GM12878 (cell line): ENCODE data around the gene PRSS50. TPM values are rescaled to one million over a fixed set of nuclear protein-coding genes. Genes with fewer than 3 reads are reported as not detected.

Experiments used
- ATAC-seq: fragments of 200-7000 bp; cut with Tn5 transposase; 3 replicates; pipeline ENCODE4 v1.9.1; 2020; ENCODE audit warnings: mild to moderate bottlenecking, moderate library complexity
- BruUV-seq: library from RNA; stranded (reverse); fragments of 400-500 nt; replicated peaks from 2 replicates; lab custom pipeline; 2021; lab: Mats Ljungman, UMichigan
- CTCF ChIA-PET: fragments of 300-600 bp; sonication (Branson Sonifier 250); formaldehyde crosslinking; extraction: SDS; loops from one replicate; lab custom pipeline; 2021; ENCODE audit warnings: inconsistent platforms; lab: Yijun Ruan, JAX
- POLR2A ChIA-PET: fragments of 350-600 bp; formaldehyde crosslinking; extraction: SDS; loops from one replicate; lab custom pipeline; 2021; ENCODE audit warnings: inconsistent platforms; lab: Charles Lee
- RAD21 ChIA-PET: fragments of 300-600 bp; sonication (Branson Sonifier 250); formaldehyde crosslinking; loops from one replicate; lab custom pipeline; 2023; ENCODE audit warnings: antibody characterized with exemption; ENCODE audit not compliant: unreplicated experiment; lab: Charles Lee
- SMC1A ChIA-PET: fragments of 300-600 bp; sonication (Branson Sonifier 250); formaldehyde crosslinking; loops from one replicate; lab custom pipeline; 2023; ENCODE audit not compliant: unreplicated experiment, uncharacterized antibody; lab: Charles Lee
- DNase-seq: peaks from one replicate; pipeline ENCODE4 v3.0.0-alpha.2; 2011; ENCODE audit warnings: low read depth, low spot score
- FAIRE-seq: peaks from 3 replicates; lab custom pipeline; 2011; peaks lifted over from hg19 to GRCh38; lab: Jason Lieb, UNC
- H2AFZ ChIP-seq: 2 replicates; pipeline ENCODE4 v1.6.0; 2011; ENCODE audit warnings: low read depth, low read length, control low read depth; ENCODE audit not compliant: control insufficient read depth
- H3K27ac ChIP-seq: 2 replicates; pipeline ENCODE4 v1.5.1; 2011; ENCODE audit warnings: control low read depth; ENCODE audit not compliant: control insufficient read depth, insufficient read depth
- H3K27me3 ChIP-seq, 2 experiments: replicated peaks in 1 of 2; 2 replicates each; pipeline versions ENCODE4 v1.6.0 to v1.6.1; 2011; ENCODE audit warnings: low read length in 1 of 2; ENCODE audit not compliant: control insufficient read depth in 2 of 2, insufficient read depth in 2 of 2
- H3K36me3 ChIP-seq, 2 experiments: 2 replicates each; pipeline ENCODE4 v1.5.1; 2011; ENCODE audit warnings: low read length in 1 of 2; ENCODE audit not compliant: control insufficient read depth in 2 of 2, insufficient read depth in 2 of 2
- H3K4me1 ChIP-seq: 2 replicates; pipeline ENCODE4 v1.6.1; 2011; ENCODE audit warnings: mild to moderate bottlenecking, low read length, moderate library complexity, mixed read lengths; ENCODE audit not compliant: control insufficient read depth, insufficient read depth
- H3K4me2 ChIP-seq: 2 replicates; pipeline ENCODE4 v1.6.0; 2011; ENCODE audit warnings: control low read depth; ENCODE audit not compliant: control insufficient read depth, insufficient read depth
- H3K4me3 ChIP-seq: fragments of 200-600 bp; sonication (generic); 2 replicates; pipeline ENCODE4 v1.5.1; 2016
- H3K79me2 ChIP-seq: 2 replicates; pipeline ENCODE4 v1.6.0; 2011; ENCODE audit warnings: low read length; ENCODE audit not compliant: control insufficient read depth, insufficient read depth
- H3K9ac ChIP-seq: 2 replicates; pipeline ENCODE4 v1.8.0; 2011; ENCODE audit warnings: low read length, control low read depth, mixed read lengths; ENCODE audit not compliant: control insufficient read depth, insufficient read depth
- H3K9me3 ChIP-seq: replicated peaks from 3 replicates; pipeline ENCODE4 v1.5.1; 2011; ENCODE audit warnings: mild to moderate bottlenecking, low read length; ENCODE audit not compliant: control insufficient read depth, insufficient read depth
- H4K20me1 ChIP-seq: 2 replicates; pipeline ENCODE4 v1.6.0; 2011; ENCODE audit not compliant: control insufficient read depth, insufficient read depth
- ATF7 ChIP-seq: fragments of 450-650 bp; IDR thresholded peaks from 2 replicates; pipeline ENCODE4 v1.6.1; 2016; ENCODE audit warnings: low read depth, mild to moderate bottlenecking
- CEBPB ChIP-seq, 2 experiments: fragments of 150-350 bp in 1 of 2; IDR thresholded peaks; 2 replicates each; pipeline ENCODE4 v1.6.1; 2012 to 2014; ENCODE audit warnings: low read depth in 2 of 2, low read length in 2 of 2, borderline replicate concordance in 1 of 2, inconsistent platforms in 1 of 2
- LARP7 ChIP-seq: fragments of 450-650 bp; IDR thresholded peaks from 2 replicates; pipeline ENCODE4 v1.6.1; 2017; ENCODE audit warnings: mild to moderate bottlenecking
- MLLT1 ChIP-seq: fragments of 450-650 bp; IDR thresholded peaks from 2 replicates; pipeline ENCODE4 v1.6.1; 2016; ENCODE audit warnings: mild to moderate bottlenecking
- MTA3 ChIP-seq: IDR thresholded peaks from 2 replicates; pipeline ENCODE4 v1.6.1; 2012; ENCODE audit warnings: low read length, inconsistent platforms, borderline replicate concordance
- ZNF274 ChIP-seq: IDR thresholded peaks from one replicate; pipeline ENCODE4 v1.8.0; 2011; ENCODE audit not compliant: insufficient read length, insufficient read depth
- WGBS: methylation state at CpG from one replicate; pipeline ENCODE4 v1.1.6; 2016; ENCODE audit warnings: low lambda C conversion rate; ENCODE audit not compliant: insufficient replicate concordance, insufficient coverage; ENCODE audit errors: missing lambda C conversion rate; 5-methylcytosine and 5-hydroxymethylcytosine counted together
- in situ Hi-C: fragments of 300-500 bp; cut with MboI; formaldehyde crosslinking; loops from 9 replicates; pipeline ENCODE4 v1.14.3; 2018; ENCODE audit warnings: mixed read lengths
- intact Hi-C: fragments of 100-400 bp; cut with micrococcal nuclease; formaldehyde crosslinking; loops from one replicate; pipeline ENCODE4 v1.14.2; 2022; ENCODE audit not compliant: unreplicated experiment
- polyA plus RNA-seq, 11 experiments: library from polyadenylated mRNA; depleted of rRNA in 4 of 11; unstranded in 6 of 11; stranded (reverse) in 5 of 11; fragments of >200 nt; fragmentation: Nextera tagmentation in 4 of 11; fragmentation: Illumina TruSeq in 1 of 11; extraction: Ambion mirVana in 4 of 11; extraction: Trizol in 1 of 11; gene quantifications; 1 replicate in 1 of 11; 2 replicates in 10 of 11; pipeline versions ENCODE4 v1.2.1 to v1.2.3, GENCODE V29; 2011 to 2016; ENCODE audit warnings: inconsistent platforms in 2 of 11, missing spikeins in 2 of 11, low read depth in 1 of 11
- total RNA-seq, 4 experiments: library from RNA; depleted of rRNA in 3 of 4; stranded (reverse); fragments of >200 nt in 3 of 4; fragmentation: Illumina TruSeq in 1 of 4; extraction: Trizol in 1 of 4; gene quantifications; 2 replicates each; pipeline versions ENCODE4 v1.2.1 to v1.2.3, GENCODE V29; 2013 to 2021

The PRSS50 gene
- total and polyA plus RNA-seq, 10 of the 15 experiments (the other 5 are each of a cell fraction or from before 2014, with no cell fraction given) = 0.05 TPM; not detected in 9

GRCh38 chr3:46703013-46703520 is 14.6 kb downstream of the PRSS50 start:
- intact Hi-C loops = loop anchor here (10.0 kb wide), 1 partner anchor 312 kb away; no protein-coding TSS in a partner anchor
- no peak for FAIRE-seq

GRCh38 chr3:46702246-46703012 is 15.2 kb downstream of the PRSS50 start:
- Histone ChIP-seq H3K4me3 (no peak overlapping the region), H3K79me2 (no peaks in the 10 kb centered on the region), H3K27me3 (peaks cover 2 to 7% of the 10 kb centered on the region in 2 experiments; a peak in 3 of 4 replicates), H2AFZ (no peak overlapping the region), H3K4me2 (no peak overlapping the region), H3K27ac (no peak overlapping the region), H4K20me1 (no peaks in the 10 kb centered on the region), H3K9ac (no peak overlapping the region), H3K4me1 (no peaks in the 10 kb centered on the region), H3K36me3 (no peaks in the 10 kb centered on the region), H3K9me3 (no peaks in the 10 kb centered on the region)
- intact Hi-C loops = loop anchor here (10.0 kb wide), 1 partner anchor 312 kb away; no protein-coding TSS in a partner anchor
- BruUV-seq = no TSS peak
- ChIA-PET POLR2A (interaction anchor here (0.6 kb wide), 1 partner anchor 192 kb away, joined by 4 read pairs; no protein-coding TSS in a partner anchor), CTCF (interaction anchor here (1.0 to 2.2 kb wide), 6 partner anchors 162 to 219 kb away, joined by 3 to 13 read pairs (median 4); no protein-coding TSS in a partner anchor), SMC1A (interaction anchor here (0.7 to 1.7 kb wide), 4 partner anchors 164 to 214 kb away, joined by 3 to 4 read pairs (median 3); no protein-coding TSS in a partner anchor), RAD21 (interaction anchor here (0.9 to 2.6 kb wide), 3 partner anchors 165 to 207 kb away, joined by 3 to 9 read pairs (median 5); no protein-coding TSS in a partner anchor)
- no peak for FAIRE-seq
- in situ Hi-C loops = no loop called here
- 22% methylated on average over 4 of the region's 4 CpGs for WGBS
- no peak for DNase-seq
- ATAC-seq = no peak
- no peak for TF ChIP-seq MLLT1
- TF ChIP-seq ATF7 = no peak

More at GRCh38 chr3:46703013-46703520, 14.6 kb downstream of the PRSS50 start:
- Histone ChIP-seq H4K20me1 (no peaks in the 10 kb centered on the region), H2AFZ (no peak overlapping the region), H3K36me3 (no peaks in the 10 kb centered on the region), H3K4me1 (no peaks in the 10 kb centered on the region), H3K79me2 (no peaks in the 10 kb centered on the region), H3K9ac (no peak overlapping the region), H3K27me3 (peaks cover 2 to 7% of the 10 kb centered on the region in 2 experiments; a peak in 3 of 4 replicates), H3K9me3 (no peaks in the 10 kb centered on the region), H3K4me2 (no peak overlapping the region), H3K27ac (no peak overlapping the region), H3K4me3 (no peak overlapping the region)
- DNase-seq = no peak
- ChIA-PET SMC1A (interaction anchor here (0.7 to 1.7 kb wide), 4 partner anchors 163 to 215 kb away, joined by 3 to 4 read pairs (median 3); no protein-coding TSS in a partner anchor), POLR2A (no interaction called here), RAD21 (interaction anchor here (0.9 to 2.6 kb wide), 3 partner anchors 164 to 206 kb away, joined by 3 to 9 read pairs (median 5); no protein-coding TSS in a partner anchor), CTCF (interaction anchor here (1.0 to 2.2 kb wide), 5 partner anchors 164 to 219 kb away, joined by 3 to 13 read pairs (median 5); no protein-coding TSS in a partner anchor)
- TF ChIP-seq MTA3 (no peak), ZNF274 (no peak), LARP7 (no peak), CEBPB (IDR thresholded peaks at IDR 0.05; ENCODE audit: borderline replicate concordance in 1 of 2, low read depth in 2 of 2, low read length in 2 of 2) (no peak)
- no peak for ATAC-seq
- 21% methylated on average over 4 of the region's 4 CpGs for WGBS
- in situ Hi-C loops = no loop called here
- BruUV-seq = no TSS peak
